Measurements from ENCODE around the gene STUM.

Gene STUM

DNA sequence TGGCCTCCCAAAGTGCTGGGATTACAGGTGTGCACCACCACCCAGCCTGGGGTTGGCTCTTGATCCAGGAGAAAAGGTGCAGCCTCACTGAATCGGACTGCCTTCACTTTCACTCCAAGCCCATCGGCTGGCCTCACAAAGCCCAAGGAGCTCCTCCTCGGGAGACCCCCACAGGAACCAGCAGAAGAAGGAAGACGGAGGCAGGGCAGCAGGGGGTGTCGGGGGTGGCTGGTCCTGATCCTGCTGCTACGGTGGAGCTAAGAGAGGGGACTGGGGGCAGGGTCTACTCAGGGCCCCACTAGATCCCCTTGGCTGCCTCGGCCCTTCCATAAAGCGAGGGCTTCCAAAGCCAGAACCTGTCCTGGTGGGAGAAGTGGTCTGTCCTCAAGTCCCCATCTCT is 93.9 kb downstream of the STUM start:
- DNase-seq: no peak

DNA sequence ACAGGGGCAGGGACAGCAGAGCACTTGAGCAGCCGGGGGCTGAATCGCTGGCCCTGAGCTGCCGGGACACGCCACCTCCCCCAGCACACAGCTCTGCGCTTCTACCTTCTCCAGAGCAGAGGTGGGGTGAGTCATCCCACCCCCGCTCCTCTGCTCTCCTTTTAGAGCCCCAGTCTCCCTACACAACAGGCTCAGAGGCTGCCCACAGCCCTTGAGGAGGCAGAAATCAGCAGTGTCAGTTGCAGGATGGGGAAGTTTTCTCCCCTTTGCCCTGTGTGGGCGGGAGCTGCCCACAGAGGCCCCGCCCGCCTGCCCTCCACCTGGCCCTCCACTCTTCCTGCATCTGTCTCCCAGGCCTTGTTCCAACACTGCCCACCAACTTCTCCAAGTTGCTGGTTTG is 94.6 kb downstream of the STUM start:
- DNase-seq: peak; percentile 71 to 78

DNA sequence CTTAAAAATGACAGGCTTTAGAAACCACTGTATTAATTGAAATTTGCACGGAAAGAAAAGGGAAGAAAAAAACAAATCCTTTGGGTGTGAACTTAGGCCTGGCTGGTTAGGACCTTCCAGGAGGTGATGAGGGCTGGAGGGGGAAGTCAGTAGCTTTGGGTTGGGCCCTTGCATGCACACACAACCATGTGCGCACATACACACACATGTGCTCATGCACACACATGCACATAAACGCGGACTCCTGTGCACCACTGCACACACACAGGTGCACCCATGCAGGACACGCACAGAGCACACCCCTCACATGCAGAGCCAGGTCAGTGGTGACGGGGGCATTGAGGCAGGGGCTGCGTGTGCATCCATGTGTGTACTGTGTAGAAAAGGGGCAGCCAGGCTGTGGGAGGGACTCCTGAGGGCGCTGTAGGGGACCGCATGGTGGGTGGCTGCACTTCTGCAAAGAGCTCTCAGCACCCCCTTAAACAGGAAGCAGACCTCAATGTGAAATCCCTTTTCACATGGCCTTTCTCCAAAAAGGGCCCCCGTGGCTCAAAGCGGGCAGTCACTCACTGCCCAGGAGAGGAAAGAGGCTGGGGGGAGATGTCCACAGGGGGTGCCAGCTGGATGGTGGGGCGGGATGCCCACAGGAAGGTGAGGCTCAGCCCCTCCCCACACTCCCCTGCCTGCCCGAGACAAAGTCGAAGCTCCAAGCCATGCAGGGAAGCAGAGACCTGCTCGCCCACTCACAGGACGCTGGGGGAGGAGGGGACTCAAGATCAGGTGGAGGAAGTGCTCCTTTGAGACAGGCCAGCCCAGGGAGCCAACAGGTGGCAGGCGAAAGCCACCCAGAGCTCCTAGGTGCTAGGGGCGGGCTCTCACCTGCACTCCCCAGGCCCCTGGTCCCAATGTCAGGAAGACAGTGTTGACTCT is 95.3 kb downstream of the STUM start:
- no peak for DNase-seq

DNA sequence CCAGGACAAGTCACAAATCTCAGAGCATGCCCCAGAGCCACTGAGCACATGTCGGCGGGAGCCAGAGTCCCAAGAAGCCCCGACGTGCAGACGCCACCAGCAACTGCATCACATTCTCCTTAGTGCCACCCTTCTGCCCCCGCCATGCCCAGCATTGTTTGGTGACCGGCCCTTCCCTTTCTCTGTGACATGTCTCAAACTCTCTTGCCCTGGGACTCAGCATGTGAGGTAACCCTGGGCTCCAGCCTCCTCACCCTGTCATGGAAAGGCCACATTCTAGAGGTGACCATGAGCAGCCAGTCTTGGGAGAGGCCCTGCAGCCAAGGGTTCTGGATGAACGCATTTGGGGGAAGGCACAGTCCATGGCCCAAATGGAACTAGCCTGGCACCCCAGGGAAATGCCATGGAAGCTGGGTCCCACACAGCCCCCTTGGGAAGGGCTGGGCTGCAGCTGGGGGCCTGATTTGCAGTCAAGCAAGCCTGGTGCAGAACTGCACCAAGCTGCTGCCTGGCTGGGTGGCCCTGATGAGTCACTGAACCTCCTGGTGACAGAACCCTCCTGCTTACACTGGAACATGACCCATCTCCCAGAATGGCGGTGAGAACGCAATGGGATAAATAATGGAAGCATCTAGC is 96.1 kb downstream of the STUM start:
- no peak for DNase-seq

DNA sequence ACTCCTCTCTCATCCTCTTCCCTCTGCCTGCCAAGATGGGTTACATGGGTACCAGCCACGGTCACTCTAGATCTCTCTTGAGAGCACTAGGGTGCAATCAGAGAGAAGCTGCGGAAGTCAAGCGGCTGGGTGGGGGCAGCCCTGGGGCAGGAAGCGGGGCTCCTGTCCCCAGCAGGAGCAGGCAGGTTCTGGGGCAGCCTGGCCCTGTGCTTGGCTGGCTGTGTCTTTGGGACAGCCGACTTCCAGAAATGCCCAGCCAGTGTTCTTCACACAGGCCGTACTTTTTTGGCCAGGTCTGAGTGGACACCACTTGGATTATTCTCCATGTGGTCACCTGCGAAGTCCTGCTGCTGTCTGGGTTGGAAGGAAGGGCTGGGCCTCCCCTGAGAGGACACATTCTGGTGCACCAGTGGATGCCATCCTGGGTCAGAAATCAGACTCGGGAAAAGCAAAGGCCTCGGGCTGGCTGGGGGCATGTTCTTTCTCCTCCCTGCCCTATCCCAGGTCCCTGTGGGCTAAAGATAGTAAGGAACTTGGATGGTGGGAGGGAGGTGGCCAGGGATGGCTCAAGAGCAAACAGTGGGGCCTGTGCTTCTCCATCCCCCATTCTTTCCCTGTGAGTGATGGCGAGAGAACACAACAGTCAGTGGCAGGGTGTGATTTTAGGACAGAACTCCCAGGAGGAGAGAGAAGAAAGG is 96.9 kb downstream of the STUM start:
- no peak for DNase-seq

DNA sequence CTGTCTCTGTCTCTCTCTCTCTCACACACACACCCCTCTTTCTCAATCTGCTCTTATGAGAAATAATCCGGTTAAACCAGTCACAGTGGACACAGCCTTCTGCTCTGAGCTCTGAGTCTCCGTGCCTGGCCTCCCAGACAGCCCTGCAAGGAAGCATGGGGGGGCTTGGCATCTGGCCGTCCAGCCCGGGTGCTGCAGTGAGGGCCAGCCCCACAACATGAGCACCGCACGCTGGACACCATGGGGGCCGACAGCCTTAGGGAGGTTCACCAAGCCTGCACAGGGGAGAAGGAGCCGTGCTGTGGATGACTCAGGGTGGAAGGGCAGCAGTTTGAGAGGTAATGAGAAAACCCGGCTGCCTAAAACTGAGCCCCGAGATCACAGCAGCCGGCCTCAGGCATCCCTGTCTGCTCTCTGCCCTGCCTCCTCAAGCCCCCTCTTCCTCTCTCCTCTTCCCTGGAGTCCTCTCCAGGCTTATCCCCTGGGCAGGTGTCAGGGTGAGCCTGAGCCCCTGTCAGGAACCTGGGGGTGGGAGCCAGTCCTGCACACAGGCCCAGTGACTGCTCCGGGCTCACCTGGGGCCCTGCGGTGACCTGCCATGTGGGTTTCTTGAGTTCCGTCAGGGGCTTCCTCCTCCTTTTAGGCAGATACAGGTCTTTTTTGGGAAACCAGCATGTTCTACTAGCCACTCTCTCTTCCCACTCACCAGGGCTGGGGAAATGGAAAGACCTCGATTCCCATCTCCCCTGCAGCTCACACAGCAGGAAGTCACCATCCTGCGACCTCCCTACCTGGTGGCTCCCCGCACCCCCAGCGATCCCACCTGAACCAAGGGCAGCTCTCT is 97.7 kb downstream of the STUM start:
- DNase-seq: no peak

DNA sequence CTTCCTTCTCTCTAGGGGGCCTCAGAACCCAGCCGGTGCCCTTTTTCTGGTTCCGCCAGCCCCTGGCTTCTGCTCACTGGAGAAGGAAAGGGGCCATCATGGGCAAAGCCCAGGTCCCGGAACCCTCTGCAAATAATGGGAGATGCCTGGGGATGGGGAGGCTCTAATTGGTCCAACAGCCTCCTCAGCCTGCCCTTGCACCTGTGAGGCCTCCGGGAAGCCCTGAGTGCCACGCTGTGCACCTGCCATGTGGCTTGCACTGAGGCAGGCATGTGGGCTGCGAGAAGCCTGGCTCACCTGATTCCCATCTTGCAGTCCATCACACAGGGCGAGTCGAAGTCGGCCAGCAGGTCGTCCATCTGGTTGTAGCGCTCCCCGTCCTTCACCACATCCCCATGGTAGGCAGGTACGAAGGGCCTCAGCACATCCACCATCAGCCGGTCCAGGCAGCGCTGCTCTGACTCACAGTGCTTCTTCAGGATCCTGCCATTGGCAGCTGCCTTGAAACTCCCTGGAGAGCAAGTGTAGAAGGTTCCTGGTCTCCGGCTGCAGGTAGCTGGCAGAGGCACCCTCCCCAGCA is 98.4 kb downstream of the STUM start:
- DNase-seq: no peak

DNA sequence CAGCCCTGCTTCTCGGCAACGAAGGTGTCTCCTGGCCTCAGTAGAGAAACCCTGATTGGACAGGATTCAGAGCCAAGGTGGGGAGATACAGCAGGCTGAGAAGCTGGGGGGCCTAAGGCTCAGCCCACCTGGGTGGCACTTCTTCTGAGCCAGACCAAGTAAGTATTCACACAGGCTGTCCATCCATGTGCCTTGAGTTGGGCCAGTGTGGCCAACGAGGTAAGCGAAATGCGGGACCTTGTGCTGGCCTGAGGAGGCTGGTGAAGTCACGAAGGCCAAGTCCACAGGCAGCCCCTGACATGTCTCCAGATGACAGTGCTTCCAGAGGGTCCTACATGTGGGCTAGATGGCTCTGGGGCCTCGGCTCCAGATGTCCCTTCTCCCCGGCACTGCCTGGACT is 99.2 kb downstream of the STUM start:
- no peak for DNase-seq

DNA sequence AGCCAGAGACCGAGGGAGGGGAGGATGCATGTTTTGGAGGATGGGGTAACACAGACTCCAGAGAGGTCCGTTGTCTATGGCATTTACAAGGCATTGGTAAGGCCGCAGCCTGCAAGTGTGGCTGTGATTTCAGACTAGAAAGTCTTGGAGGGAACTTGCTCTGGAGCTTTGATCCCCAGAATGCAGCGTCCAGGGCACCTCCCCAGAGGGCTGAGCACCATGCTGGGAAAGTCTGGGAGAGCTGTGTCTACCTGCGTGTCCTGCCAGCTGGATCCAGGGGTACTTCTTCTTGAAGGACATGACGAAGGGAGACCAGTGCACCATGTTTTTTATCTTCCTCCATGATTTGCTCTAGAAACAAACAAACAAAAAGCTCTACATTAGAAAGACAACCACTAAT is 99.9 kb downstream of the STUM start:
- DNase-seq: no peak

DNA sequence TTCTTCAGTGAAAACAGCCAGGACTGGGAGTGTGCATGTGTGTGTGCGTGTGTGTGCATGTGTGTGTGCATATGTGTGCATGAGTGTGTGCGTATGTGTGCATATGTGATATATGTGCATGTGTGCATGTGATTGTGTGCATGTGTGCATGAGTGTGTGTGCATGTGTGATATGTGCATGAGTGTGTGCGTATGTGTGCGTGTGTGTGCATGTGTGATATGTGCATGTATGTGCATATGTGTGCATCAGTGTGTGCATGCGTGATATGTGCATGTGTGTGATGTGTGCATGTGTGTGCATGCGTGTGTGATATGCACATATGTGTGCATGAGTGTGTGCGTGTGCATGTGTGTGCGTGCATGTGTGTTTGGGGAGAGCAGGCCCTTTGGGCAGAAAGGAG is 100.7 kb downstream of the STUM start:
- no peak for DNase-seq

DNA sequence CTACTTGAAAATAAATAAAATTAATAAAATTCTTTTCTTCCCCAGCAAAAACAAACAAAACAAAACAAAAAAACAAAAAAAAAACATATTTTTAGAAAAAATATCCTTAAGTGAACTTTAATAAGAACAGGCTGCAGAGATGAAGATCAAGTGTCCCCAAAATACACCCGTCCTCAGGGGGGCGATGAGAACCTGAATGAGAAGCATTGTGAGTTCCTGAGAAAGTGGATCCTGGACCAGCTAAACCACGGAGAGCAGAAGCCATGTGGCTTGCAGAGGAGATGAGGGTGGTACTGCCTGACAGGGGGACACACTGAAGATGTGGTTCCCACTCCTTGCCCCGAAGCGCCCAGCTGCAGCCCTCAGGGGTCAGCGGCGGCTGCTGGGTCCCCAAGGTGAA is 101.2 kb downstream of the STUM start:
- no peak for DNase-seq

DNA sequence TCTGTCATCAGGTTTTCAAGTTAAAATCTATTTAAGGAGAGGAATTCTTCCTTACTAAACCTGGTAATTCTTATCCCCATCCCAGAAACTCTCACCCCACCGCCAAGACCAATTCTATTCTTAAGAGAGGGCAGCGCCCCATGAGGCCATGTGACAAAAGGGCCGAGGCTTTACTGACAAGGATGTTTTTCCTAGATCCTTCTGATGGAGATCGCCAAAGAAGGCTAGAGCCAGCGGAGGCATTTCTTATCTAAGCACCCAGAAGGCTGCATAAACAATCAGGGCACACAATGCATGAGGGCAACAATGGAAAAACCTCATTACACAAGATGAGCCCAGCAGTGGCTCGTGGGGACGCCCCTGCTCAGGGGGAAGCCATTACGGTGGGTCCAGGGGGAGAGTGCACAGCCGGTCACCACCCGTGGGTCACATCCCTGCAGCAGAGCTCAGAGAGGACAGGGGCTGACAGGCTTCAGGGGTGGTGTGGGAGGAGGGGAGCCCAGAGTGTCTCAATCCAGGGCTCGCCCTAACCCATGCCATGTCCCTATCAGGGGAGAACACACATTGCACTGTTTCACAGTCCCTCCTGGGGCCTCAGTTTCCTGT is 101.8 kb downstream of the STUM start:
- DNase-seq: no peak

DNA sequence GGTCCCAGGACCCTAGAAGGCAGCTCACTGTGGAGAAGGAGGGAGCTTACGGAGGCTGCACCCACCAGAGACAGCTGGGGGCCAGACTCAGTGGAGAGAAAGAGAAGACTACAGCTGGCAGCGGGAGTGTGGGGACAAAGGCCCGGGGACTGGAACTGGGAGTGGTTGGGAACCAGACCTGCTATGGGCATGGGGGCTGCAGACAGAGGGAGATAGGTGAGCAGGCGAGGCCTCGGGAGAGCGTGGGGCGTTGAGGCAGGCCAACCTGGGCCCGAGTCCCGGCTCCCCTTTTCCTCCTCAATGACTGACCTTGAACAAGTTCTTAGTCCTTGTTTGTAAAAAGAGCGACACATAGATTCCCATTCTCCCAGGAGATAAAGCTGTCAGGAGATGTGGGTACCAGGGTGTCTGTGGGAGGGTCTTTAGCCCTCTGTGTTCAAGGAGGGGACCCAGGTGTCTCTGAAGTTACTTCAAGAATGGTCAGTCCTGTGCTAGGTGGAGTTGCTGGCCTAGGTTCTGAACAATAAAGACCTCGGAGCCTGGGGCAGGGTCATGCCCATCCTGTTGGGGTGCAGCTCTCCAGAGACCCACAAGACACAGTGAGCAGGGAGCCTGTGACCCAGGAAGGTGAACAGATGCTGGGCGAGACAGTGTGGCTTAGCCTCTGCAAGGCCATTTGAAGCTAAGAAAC is 102.6 kb downstream of the STUM start:
- DNase-seq: no peak

DNA sequence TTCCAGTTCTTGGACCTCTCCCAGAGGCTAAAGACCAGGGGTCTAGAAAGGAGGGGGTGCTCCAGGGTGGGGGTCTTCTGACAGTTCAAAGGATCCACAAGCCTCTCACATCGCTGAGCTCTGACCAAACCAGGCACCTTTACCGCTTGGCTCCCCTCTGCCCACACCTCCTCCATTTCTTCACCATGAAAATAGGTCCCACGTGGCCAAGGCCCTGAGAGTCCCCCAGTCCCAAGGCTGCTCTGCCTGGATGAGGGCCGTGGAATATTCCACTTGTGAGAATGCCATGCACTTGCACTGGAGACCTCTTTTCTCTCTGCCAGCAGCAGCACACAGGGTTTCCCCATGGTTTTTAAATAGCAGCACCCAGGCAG is 103.2 kb downstream of the STUM start:
- no peak for DNase-seq

DNA sequence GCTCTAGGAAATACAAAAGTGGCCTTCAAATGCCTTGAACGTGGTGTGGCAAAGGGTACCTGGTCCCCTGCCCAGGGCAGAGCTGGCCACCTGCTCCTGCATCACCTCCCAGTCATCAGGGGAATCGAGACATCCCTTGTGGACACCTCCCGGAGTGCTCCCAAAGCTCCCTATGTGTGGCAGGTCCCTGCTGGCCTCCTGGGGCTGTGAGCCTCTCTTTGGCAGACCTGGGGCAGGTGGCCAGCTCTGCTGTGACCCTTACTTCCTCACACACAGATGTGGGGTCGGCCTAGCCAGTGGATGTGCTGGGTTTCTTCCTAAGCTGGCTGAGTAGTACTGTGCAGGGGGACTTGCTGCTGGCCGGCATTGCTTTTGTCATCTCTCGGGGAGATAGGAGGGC is 104.0 kb downstream of the STUM start:
- DNase-seq: no peak

DNA sequence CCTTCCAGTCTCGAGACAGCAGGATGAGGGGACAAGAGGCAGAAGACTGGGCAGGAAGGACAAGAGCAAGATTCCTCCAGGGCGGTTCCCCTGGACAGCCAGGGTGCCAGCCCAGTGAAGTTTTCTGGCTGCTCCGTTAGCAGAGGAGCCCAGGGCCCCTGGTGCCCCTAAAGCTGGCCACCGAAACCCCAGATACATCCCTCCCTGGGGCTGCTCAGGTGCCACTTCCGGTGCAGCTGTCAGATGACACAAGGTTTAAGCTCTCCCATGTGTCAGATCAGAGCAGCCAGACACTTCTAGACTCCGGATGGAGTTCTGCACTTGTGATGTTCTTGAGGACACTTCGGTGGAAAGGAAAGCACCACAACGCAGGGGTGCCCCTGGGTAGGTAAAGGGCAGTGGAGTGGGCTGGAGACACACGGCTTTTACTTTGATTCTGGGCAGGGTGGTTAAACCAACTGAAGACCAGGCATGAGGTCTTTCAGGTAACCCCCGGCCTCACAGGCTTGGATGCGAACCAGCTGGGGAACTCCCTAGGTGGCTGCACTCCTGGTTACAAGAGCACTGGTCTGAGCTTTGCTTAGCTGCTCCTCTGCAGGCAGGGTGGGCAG is 104.9 kb downstream of the STUM start:
- peak in 1 of 2 experiments; percentile 59 for DNase-seq

DNA sequence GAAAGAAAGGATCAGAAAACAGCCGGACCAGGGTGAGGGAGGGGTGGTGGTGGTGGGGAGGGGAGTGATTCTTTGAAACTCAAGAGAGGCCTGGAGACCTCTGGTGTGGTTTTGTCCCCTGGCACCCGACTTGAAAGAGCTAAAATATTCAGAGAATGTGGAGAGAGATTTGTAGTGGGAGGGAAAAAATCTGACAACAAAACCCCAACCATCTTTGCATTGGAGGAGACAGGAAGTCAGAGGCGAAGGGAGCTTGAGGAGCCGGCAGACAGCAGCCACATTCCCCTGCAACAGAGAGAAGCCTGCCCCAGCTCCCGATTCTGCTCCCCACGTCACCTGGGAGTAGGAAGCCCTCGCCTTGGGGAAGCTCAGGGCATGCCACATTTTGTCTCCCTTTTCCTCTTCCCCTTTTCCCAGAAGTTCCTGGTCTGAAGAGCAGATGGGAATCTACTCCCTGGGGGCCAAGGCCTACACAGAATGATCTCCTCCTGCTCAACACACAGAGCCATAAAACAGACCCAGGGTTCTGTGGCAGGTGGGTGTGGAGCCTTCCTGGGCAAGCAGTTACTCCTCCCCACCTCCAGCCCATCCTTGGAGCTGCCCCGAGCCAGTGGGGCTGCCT is 105.6 kb downstream of the STUM start:
- DNase-seq: no peak

DNA sequence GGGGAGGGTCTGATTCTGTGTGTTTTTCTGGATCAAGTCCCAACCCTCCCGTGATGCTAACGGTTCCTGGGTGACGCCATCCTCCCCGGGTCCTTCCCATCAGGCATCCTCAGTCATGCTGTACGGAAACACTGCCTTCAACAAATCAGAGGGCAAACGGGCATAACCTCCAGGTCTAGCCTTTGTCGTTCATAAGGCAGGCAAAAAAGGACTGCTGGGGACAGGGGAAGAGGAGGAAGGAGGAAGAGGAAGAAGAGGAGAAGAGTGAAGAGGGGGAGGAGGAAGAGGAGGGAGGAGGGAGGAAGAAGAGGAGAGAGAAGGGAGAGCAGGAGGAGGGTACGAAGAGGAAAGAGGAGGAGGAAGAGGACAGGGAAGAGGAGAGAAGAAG is 106.1 kb downstream of the STUM start:
- no peak for DNase-seq

DNA sequence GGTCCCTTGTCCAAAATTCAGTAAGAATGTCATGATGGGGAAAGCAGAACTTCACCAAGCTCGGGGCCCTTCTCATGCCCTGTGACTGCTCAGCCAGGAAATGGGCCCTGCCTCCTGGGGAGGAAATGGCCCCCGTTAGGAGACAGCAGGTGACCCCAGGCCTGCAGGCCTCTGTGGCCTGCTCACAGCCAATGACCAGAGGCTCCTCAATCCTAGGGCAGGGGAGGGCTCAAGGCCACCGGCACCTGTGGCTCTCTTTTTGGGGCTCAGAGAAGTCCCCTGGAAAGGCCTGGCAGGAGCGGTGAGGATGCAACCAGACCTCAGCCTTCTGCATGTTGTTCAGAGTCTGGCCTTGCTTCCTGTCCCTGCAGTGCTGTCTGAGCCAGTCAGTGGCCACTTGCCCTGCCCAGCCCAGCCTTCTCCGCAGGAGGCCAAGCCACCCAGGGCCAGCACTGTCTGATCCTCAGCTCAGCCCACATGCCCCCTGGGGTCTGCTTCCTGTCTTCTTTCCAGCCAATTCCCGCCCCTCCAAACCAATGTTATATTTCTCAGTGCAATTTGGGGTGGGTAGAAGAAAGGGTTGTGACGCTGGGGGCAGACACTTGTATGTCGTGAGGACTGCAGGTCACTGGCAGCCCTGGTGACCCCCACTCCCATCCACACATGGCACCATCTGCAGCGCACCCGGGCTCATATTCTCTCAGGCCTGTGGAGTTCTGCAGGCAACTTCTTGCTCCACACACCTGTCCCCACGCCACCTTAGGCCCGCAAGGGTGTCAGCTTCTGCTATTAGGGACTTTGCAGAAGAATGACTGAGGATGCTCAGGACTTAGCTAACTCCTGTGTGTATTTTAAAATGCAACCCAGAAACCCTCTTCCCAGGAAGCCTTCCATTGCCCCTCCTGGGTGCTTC is 106.9 kb downstream of the STUM start:
- DNase-seq: no peak

DNA sequence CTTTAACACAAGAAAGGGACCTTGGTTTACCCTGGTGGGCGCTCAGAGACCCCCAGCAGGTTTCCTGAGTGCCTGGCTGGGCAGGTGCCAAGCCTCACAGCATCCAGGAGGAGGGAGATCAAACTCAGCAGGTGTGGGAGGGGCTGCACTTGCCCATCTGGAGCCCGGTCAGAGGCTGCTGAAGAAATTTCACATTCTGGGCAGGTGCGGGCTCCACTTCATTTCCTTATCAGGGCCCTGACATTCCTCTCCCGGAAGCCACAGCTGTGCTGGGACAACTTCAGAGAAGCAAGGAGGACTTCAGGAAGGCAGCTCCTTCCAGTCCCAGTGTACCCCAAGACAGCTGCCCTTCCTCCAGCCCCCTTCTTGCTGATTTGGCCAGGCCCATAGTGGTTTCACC is 107.6 kb downstream of the STUM start:
- no peak for DNase-seq

Measured in activated CD4-positive, alpha-beta T cell treated with anti-CD3 and anti-CD28 coated beads, Interleukin-2, amount 50 U/mL, for 48 hours (primary cell).